ENCODE results near the gene PER2. TPM values are rescaled to one million over a fixed set of nuclear protein-coding genes. Genes with fewer than 3 reads are reported as not detected.
"Not testable (repeated sequence)": the region's sequence is repeated elsewhere in the genome, so short reads cannot be mapped to it uniquely, and the experiment has no call there.

The PER2 gene
- total RNA-seq, 1 donor from 2014 or later = 8.4 TPM

DNA sequence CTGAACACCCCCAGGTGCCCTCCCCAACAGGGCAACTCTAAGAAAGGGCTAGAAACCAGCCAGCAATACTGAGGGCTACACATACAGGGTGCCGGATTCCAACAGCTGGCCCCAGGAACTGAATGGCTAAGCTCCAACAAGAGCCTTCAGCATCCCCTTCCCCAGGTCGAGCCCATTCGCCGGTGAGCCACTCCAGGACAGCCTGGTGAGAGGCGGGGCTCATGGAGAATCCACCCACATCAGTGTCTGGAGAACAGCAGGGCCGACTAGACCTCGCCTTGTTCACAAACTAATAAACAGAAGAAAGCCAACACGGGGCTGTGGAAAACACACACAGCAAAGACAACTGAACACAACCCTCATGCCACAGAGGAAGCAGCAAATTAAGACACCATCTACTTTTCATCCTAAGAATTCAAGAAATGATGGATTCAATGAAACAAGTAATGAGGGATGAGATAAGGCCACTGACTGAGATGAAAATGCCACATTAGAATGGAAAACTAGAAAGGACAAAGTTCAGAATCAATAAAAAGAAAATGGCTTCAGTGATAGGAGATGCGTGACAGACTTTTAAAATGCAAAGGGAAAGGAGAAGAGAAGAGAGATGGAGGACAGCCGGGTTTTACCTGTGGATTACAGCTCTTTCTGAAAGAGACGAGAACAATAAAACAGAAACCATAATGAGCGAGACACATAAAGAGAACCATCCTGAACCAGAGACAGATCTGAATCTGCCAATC is 8.2 kb downstream of the PER2 start:
- H3K4me1 ChIP-seq (ENCODE audit: control insufficient read depth in 3 of 3, insufficient read depth in 3 of 3, low read length in 3 of 3) = peaks cover 43 to 64% (median 51%) of the 10 kb centered on the region in 3 donors
- H3K9ac ChIP-seq (ENCODE audit: low read depth in 1 of 3, low read length in 3 of 3) = no peak overlapping the region
- H3K9me3 ChIP-seq (ENCODE audit: control insufficient read depth in 3 of 3, low read length in 3 of 3) = no peaks in the 10 kb centered on the region
- no peak overlapping the region for H3K27ac ChIP-seq (ENCODE audit: low read depth, low read length)
- H3K27me3 ChIP-seq (ENCODE audit: control insufficient read depth in 3 of 3, insufficient read depth in 3 of 3, low read length in 3 of 3) = no peaks in the 10 kb centered on the region
- no peak overlapping the region for H3K4me3 ChIP-seq (ENCODE audit: low read length in 3 of 3)
- H3K36me3 ChIP-seq (ENCODE audit: control insufficient read depth in 3 of 3, insufficient read depth in 3 of 3, low read length in 3 of 3) = peaks cover 16 to 26% (median 24%) of the 10 kb centered on the region in 3 donors

DNA sequence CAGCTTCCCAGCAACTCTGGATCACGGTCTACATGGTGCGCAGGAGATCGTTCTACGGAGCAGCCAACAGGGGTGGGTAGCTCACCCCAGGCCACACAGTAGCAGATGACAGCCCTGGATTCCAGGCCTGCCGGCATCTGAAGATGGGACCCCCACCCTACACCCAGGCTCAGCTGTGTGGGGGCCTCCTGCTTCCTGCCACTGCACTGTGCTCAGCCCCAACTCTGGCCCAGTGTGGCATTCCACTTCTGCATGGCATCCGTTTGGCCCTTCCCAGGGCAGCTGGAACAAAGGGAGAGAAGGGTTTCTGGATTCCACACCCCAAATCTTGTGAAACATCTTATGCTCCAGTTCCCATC is 9.1 kb downstream of the PER2 start:
- Histone ChIP-seq H3K27ac (ENCODE audit: low read depth, low read length) (no peak overlapping the region), H3K27me3 (ENCODE audit: control insufficient read depth in 3 of 3, insufficient read depth in 3 of 3, low read length in 3 of 3) (no peaks in the 10 kb centered on the region), H3K4me3 (ENCODE audit: low read length in 3 of 3) (no peak overlapping the region)

DNA sequence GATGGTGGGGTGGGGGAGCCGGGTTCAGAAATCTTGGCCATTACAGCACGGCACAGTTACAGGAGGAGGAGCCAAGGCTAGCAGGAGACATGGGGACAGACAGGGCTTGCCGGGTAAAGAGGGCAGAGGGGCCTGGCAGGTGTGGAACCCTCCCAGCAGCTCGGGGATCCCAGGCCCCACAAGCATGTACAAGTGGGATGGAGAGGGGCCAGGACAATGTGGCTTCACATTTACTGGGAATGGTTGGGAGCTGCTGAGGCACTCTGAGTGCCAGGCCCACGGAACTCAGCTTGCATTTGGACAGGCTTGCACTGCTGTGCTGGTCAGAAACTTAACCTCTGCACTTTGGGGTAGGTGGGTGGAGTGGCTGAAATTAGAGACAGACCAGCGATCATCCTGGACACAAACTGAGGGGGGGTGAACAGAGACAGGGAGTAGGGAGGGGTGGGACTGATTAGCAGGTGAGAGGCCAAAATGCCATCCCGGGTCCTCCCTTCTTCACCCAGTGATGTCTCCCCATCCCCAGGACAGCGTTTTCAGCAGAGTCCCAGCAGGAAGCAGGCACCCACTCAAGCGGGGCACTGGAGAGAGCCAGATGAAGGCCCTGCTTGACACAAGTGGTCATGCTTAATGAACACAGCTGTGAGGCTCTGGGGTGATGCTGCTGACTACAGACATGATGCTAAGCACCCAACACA is 9.6 kb downstream of the PER2 start:
- H3K27ac ChIP-seq (ENCODE audit: low read depth, low read length) = peak overlapping the region; percentile 44

More for the DNA sequence above, 9.1 kb downstream of the PER2 start:
- Histone ChIP-seq H3K36me3 (ENCODE audit: control insufficient read depth in 3 of 3, insufficient read depth in 3 of 3, low read length in 3 of 3) (peaks cover 26 to 36% (median 33%) of the 10 kb centered on the region in 3 donors), H3K9ac (ENCODE audit: low read depth in 1 of 3, low read length in 3 of 3) (peak overlapping the region in 2 of 3 donors; percentile 21 to 54), H3K9me3 (ENCODE audit: control insufficient read depth in 3 of 3, low read length in 3 of 3) (no peaks in the 10 kb centered on the region), H3K4me1 (ENCODE audit: control insufficient read depth in 3 of 3, insufficient read depth in 3 of 3, low read length in 3 of 3) (peaks cover 33 to 55% (median 42%) of the 10 kb centered on the region in 3 donors)

DNA sequence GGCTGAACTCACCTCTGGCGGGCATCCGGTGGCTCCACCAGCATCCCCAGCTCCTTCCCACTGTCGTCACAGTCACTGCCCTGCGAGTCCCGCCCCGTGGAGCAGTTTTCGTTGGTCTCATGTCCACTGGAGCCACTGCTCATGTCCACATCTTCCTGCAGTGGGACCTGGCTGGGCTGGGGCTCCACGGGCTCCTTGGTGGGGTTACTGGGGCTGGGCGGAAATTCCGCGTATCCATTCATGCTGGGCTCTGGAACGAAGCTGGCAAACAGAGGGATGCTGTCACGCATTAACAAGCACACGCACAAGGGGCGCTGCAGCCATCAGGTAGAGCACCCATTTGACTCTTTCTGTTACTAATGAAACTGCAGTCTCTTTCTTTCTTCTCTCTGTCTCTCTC is 10.7 kb downstream of the PER2 start:
- Histone ChIP-seq H3K9me3 (ENCODE audit: control insufficient read depth in 3 of 3, low read length in 3 of 3) (no peaks in the 10 kb centered on the region), H3K36me3 (ENCODE audit: control insufficient read depth in 3 of 3, insufficient read depth in 3 of 3, low read length in 3 of 3) (peaks cover 34 to 46% (median 44%) of the 10 kb centered on the region in 3 donors), H3K27ac (ENCODE audit: low read depth, low read length) (no peak overlapping the region), H3K9ac (ENCODE audit: low read depth in 1 of 3, low read length in 3 of 3) (no peak overlapping the region), H3K27me3 (ENCODE audit: control insufficient read depth in 3 of 3, insufficient read depth in 3 of 3, low read length in 3 of 3) (no peaks in the 10 kb centered on the region), H3K4me3 (ENCODE audit: low read length in 3 of 3) (no peak overlapping the region), H3K4me1 (ENCODE audit: control insufficient read depth in 3 of 3, insufficient read depth in 3 of 3, low read length in 3 of 3) (peaks cover 20 to 41% (median 29%) of the 10 kb centered on the region in 3 donors)

More for the DNA sequence above, 9.6 kb downstream of the PER2 start:
- H3K4me3 ChIP-seq (ENCODE audit: low read length in 3 of 3) = peak overlapping the region in 1 of 3 donors; percentile 13
- no peaks in the 10 kb centered on the region for H3K9me3 ChIP-seq (ENCODE audit: control insufficient read depth in 3 of 3, low read length in 3 of 3)
- peaks cover 30 to 41% (median 37%) of the 10 kb centered on the region in 3 donors for H3K36me3 ChIP-seq (ENCODE audit: control insufficient read depth in 3 of 3, insufficient read depth in 3 of 3, low read length in 3 of 3)
- peaks cover 30 to 52% (median 40%) of the 10 kb centered on the region in 3 donors for H3K4me1 ChIP-seq (ENCODE audit: control insufficient read depth in 3 of 3, insufficient read depth in 3 of 3, low read length in 3 of 3)
- H3K27me3 ChIP-seq (ENCODE audit: control insufficient read depth in 3 of 3, insufficient read depth in 3 of 3, low read length in 3 of 3) = no peaks in the 10 kb centered on the region
- peak overlapping the region in 2 of 3 donors; percentile 21 to 54 for H3K9ac ChIP-seq (ENCODE audit: low read depth in 1 of 3, low read length in 3 of 3)

DNA sequence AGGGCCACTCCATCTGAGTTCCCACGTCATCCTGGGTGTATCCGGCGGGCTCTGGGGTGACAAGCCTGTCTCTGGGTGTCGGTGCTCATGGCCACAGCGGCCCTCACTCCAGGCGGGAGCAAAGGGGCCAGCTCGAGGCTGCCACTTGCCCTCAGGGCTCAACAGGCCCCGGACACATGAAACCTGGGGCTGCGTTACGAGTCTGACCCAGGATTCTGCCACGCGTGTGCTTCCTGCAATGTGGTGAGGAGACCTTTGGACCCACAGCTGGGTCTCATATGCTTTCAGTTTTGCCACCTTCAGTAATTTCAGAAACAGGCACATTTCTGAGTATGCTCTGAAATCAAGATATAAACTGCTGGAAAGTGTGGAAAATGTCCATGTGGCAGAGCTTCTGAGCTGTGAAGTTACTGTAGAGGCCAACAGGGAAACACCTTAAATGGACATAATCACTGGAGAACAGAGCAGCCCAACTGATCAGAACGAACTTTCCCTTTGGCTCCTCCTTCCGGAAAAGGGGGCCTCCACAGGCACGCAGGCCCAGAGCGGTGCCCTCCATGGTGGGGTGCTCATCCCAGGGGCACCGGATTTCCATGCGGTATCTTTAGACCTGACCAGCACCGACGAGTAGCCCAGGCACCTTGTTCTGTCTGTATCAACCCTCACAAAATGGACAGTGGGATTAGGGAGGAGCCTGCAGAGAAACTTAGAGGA is 14.1 kb downstream of the PER2 start:
- Histone ChIP-seq H3K9ac (ENCODE audit: low read depth in 1 of 3, low read length in 3 of 3) (no peak overlapping the region), H3K4me3 (ENCODE audit: low read length in 3 of 3) (no peak overlapping the region), H3K36me3 (ENCODE audit: control insufficient read depth in 3 of 3, insufficient read depth in 3 of 3, low read length in 3 of 3) (peaks cover 63 to 70% (median 70%) of the 10 kb centered on the region in 3 donors), H3K27me3 (ENCODE audit: control insufficient read depth in 3 of 3, insufficient read depth in 3 of 3, low read length in 3 of 3) (no peaks in the 10 kb centered on the region), H3K27ac (ENCODE audit: low read depth, low read length) (no peak overlapping the region), H3K4me1 (ENCODE audit: control insufficient read depth in 3 of 3, insufficient read depth in 3 of 3, low read length in 3 of 3) (peaks cover 15 to 33% (median 18%) of the 10 kb centered on the region in 3 donors), H3K9me3 (ENCODE audit: control insufficient read depth in 3 of 3, low read length in 3 of 3) (no peaks in the 10 kb centered on the region)

DNA sequence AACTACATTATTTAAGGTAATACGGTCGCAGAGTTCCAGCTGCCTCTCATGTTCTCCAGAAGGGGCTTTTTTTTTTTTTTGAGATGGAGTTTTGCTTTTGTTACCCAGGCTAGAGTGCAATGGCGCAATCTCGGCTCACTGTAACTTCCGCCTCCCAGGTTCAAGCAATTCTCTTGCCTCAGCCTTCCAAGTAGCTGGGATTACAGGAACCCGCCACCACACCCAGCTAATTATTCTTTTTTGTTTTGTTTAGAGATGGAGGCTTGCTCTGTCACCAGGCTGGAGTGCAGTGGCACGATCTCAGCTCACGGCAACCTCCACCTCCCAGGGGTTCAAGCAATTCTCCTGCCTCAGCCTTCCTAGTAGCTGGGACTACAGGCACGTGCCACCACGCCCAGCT is 15.0 kb downstream of the PER2 start:
- H3K27me3 ChIP-seq (ENCODE audit: control insufficient read depth in 3 of 3, insufficient read depth in 3 of 3, low read length in 3 of 3); H3K4me3 ChIP-seq (ENCODE audit: low read length in 3 of 3); H3K27ac ChIP-seq (ENCODE audit: low read depth, low read length); H3K9me3 ChIP-seq (ENCODE audit: control insufficient read depth in 3 of 3, low read length in 3 of 3); H3K9ac ChIP-seq (ENCODE audit: low read depth in 1 of 3, low read length in 3 of 3): not testable (repeated sequence)
- peaks cover 69 to 74% (median 73%) of the 10 kb centered on the region in 3 donors for H3K36me3 ChIP-seq (ENCODE audit: control insufficient read depth in 3 of 3, insufficient read depth in 3 of 3, low read length in 3 of 3)
- peaks cover 7 to 24% (median 10%) of the 10 kb centered on the region in 3 donors for H3K4me1 ChIP-seq (ENCODE audit: control insufficient read depth in 3 of 3, insufficient read depth in 3 of 3, low read length in 3 of 3)

DNA sequence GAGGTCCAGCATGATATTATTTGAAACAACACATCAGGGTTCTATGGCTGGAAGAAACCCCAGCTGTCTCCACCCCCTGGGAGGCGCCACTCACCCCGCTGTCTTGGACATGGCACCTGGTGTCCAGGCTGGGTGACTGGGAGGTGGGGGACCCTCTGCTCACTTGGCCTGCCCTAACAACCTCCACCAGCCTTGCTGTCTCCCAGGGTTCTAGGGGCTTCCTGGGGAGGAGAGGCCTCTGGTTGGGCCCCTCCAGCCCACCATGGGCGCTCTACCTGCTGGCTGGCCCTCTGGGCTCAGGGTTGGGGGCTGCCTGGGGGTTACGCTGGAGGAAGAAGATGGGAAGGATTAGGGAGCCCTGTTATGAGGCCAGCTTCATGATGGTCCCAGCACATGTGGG is 16.3 kb downstream of the PER2 start:
- Histone ChIP-seq H3K9ac (ENCODE audit: low read depth in 1 of 3, low read length in 3 of 3) (no peak overlapping the region), H3K9me3 (ENCODE audit: control insufficient read depth in 3 of 3, low read length in 3 of 3) (no peaks in the 10 kb centered on the region)

DNA sequence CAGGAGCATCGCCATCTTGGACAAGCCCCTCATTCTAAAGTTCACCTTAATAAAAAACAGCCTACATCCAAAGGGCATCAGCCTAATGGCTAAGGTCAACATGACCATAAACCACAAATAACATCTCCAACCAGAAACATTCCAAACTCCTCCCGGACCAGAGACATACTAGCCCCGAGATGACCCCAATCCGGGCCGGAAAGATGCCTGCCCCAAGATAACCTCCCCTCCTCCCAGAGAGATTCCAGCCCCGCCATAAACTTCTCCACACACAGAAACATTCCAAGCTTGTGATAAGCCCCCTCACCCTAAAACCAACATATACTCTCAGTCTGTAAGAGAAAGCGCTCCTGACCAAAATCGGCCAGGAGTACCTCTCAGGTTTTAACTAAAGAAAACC is 16.7 kb downstream of the PER2 start:
- not testable (repeated sequence) for H3K4me3 ChIP-seq (ENCODE audit: low read length in 3 of 3); H3K9me3 ChIP-seq (ENCODE audit: control insufficient read depth in 3 of 3, low read length in 3 of 3); H3K9ac ChIP-seq (ENCODE audit: low read depth in 1 of 3, low read length in 3 of 3); H3K27ac ChIP-seq (ENCODE audit: low read depth, low read length); H3K27me3 ChIP-seq (ENCODE audit: control insufficient read depth in 3 of 3, insufficient read depth in 3 of 3, low read length in 3 of 3)
- peaks cover 7 to 17% (median 9%) of the 10 kb centered on the region in 3 donors for H3K4me1 ChIP-seq (ENCODE audit: control insufficient read depth in 3 of 3, insufficient read depth in 3 of 3, low read length in 3 of 3)
- H3K36me3 ChIP-seq (ENCODE audit: control insufficient read depth in 3 of 3, insufficient read depth in 3 of 3, low read length in 3 of 3) = peaks cover 78 to 82% (median 79%) of the 10 kb centered on the region in 3 donors

More for the DNA sequence above, 16.3 kb downstream of the PER2 start:
- peaks cover 7 to 17% (median 9%) of the 10 kb centered on the region in 3 donors for H3K4me1 ChIP-seq (ENCODE audit: control insufficient read depth in 3 of 3, insufficient read depth in 3 of 3, low read length in 3 of 3)
- H3K27me3 ChIP-seq (ENCODE audit: control insufficient read depth in 3 of 3, insufficient read depth in 3 of 3, low read length in 3 of 3) = no peaks in the 10 kb centered on the region
- no peak overlapping the region for H3K4me3 ChIP-seq (ENCODE audit: low read length in 3 of 3)
- H3K36me3 ChIP-seq (ENCODE audit: control insufficient read depth in 3 of 3, insufficient read depth in 3 of 3, low read length in 3 of 3) = peaks cover 80 to 82% (median 81%) of the 10 kb centered on the region in 3 donors
- no peak overlapping the region for H3K27ac ChIP-seq (ENCODE audit: low read depth, low read length)

DNA sequence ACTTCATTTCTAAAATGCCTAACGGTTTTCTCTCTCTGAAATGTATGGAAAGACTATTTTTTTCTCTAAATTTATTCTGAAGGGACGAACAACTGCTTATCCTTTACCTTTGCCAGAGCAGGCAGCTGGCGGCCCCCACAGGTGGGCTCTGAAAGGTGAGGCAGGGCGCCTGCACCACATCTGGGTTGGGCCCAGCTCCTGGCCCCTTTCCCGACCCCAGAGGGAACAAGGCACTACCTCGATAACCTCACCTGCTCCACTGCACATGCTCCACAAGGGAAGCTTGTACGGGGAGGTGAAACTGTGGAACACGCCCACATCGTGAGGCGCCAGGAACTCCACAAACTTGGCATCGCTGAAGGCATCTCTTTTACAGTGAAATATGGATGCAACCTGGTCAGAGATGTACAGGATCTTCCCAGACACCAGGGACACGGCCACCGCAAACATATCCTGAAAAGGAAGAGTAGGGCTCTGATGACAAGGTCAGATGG is 17.3 kb downstream of the PER2 start:
- Histone ChIP-seq H3K9me3 (ENCODE audit: control insufficient read depth in 3 of 3, low read length in 3 of 3) (no peaks in the 10 kb centered on the region), H3K27me3 (ENCODE audit: control insufficient read depth in 3 of 3, insufficient read depth in 3 of 3, low read length in 3 of 3) (no peaks in the 10 kb centered on the region), H3K4me1 (ENCODE audit: control insufficient read depth in 3 of 3, insufficient read depth in 3 of 3, low read length in 3 of 3) (peaks cover 7 to 17% (median 9%) of the 10 kb centered on the region in 3 donors), H3K4me3 (ENCODE audit: low read length in 3 of 3) (no peak overlapping the region), H3K9ac (ENCODE audit: low read depth in 1 of 3, low read length in 3 of 3) (no peak overlapping the region), H3K36me3 (ENCODE audit: control insufficient read depth in 3 of 3, insufficient read depth in 3 of 3, low read length in 3 of 3) (peaks cover 76 to 77% (median 76%) of the 10 kb centered on the region in 3 donors), H3K27ac (ENCODE audit: low read depth, low read length) (no peak overlapping the region)
